Activated T-cell treated with anti-CD3 and anti-CD28 coated beads, Interleukin-2, amount 50 U/mL, for 1 hour (primary cell): ENCODE data around the gene CCDC136.

Experiments
- DNase-seq: peaks from one replicate; pipeline ENCODE4 v3.0.0-alpha.2; 2020

Gene CCDC136

GRCh38 chr7:128833148-128833945 lies 41.6 kb downstream of the CCDC136 start:
- no peak for DNase-seq

DNA sequence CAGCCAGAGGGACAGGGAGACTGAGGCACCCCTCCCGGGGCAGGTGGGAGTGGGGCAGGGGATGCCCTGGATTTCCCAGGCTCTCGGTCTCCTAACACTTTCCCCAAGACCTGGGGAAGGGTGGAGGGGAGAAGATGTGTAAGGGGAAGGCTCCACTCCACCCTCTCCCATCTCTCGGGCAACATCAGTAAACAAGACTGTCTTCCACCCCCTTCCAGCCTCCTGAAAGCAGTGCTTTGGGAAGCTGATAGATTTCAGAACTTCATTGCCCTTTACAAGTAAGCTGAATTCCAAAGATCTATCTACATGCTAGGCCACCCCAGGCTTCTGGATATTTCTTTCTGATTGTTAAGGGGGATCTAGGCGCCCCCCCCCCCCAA lies 42.2 kb downstream of the CCDC136 start:
- DNase-seq: no peak

DNA sequence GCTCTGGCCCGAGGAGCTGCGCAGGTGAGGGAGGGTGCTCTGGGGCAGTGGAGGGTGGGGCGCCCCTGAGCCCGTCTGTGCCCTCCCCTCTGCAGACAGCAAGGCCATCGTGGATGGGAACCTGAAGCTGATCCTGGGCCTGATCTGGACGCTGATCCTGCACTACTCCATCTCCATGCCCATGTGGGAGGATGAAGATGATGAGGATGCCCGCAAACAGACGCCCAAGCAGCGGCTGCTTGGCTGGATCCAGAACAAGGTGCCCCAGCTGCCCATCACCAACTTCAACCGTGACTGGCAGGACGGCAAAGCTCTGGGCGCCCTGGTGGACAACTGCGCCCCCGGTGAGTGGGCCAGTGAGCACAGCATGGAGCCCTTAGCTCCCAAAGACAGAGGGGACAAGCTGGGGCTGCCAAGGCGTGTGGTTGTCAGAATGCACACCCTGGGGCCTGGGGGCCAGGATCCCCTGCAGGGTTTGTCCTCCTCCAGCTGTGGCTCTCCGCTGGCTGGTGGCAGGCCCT lies 43.5 kb downstream of the CCDC136 start:
- DNase-seq: no peak

- no peak for DNase-seq
Observed at GRCh38 chr7:128835790-128836641, 44.2 kb downstream of the CCDC136 start.

DNA sequence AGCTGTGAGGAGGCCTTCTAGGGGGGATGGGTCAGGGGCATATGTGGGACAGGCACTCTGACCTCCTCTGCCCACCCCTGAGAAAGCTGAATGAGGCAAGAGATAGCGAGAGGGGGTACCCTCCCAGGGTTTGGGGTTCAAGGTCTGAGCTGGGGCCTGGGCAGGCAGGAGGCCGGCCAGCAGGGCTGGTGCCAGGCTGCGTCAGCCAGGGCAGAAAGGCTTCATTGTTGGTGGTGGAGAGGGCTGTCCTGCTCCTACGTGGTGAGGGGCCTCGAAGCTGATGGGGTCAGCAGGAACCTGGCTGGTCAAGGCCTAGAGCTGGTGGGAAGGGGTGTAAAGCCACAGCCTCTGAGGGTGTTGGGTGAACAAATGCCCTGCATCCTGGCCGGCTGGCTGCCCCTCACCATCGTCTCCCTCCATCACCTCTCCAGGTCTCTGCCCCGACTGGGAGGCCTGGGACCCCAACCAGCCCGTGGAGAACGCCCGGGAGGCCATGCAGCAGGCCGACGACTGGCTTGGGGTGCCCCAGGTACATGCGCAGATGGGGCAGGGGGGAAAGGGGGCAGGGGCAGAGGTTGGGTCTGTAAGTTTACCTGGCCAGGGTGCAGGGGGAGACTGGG lies 45.1 kb downstream of the CCDC136 start:
- DNase-seq: no peak

DNA sequence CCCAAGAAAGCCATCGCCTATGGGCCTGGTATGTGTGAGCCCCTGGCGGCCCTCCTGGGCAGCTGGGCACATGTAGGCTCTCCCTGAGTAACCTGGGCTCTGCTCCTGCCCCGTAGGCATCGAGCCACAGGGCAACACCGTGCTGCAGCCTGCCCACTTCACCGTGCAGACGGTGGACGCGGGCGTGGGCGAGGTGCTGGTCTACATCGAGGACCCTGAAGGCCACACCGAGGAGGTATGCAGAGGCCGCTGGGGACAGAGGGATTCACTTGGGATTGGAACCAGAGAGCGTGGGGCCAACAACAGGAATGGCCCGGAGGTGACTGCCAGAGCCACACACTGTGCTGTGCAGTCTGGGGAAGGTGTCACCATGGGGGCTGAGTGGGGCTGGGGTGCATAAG lies 45.8 kb downstream of the CCDC136 start:
- DNase-seq: no peak

GRCh38 chr7:128838109-128838779 lies 46.5 kb downstream of the CCDC136 start:
- DNase-seq: no peak

DNA sequence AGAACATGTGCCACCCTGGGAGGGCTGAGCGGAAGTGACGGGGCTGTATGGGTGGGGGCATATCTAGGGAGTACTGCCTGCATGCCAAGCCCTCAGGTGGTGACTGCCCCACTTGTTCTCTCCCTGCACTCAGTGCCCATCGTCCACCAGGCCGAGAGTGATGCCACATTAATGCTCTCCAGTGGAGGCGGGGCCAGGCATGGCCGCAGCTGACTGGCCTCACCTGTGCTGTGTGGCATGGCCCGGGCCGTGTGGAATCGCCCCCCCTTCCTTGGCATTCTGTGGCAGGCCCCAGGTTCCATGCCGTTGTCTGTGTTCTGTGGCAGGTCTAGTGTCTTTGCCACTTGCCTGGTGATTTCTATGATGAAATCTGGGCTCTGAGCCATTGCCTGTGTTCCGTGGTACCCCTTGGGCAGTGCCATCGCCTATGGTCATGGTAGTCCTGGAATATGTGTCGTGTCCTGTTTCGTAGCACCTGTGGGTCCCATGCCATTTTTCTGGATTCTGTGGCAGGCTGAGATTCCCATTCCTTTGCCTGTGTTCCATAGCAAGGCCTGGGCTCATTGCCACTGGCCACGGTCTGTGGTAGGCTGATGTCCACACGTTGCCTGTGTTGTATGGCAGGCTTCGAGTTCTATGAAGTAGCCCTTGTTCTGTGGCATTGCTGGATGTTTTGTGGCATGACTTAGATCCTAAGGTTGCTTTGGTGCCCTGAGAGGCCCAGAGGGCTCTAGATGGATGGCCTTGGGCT lies 47.4 kb downstream of the CCDC136 start:
- no peak for DNase-seq

- DNase-seq: no peak
Observed at GRCh38 chr7:128839751-128840177, 48.0 kb downstream of the CCDC136 start.

- no peak for DNase-seq
Observed at GRCh38 chr7:128840326-128841170, 48.8 kb downstream of the CCDC136 start.

DNA sequence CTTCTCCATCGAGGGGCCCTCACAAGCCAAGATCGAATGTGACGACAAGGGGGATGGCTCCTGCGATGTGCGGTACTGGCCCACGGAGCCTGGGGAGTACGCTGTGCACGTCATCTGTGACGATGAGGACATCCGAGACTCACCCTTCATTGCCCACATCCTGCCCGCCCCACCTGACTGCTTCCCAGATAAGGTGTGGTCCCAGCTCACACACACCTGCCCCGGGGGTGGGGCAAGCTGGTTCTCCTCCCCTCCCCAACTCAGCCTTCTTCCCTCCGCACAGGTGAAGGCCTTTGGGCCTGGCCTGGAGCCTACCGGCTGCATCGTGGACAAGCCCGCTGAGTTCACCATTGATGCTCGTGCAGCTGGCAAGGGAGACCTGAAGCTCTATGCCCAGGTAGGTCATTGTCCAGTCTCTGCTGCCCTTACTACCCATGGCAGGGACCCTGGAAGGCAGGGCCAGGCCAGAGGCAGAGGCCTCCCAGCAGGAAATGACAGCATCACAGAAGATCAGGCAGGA lies 49.5 kb downstream of the CCDC136 start:
- DNase-seq: no peak

- peak; percentile 64 for DNase-seq
Observed at GRCh38 chr7:128841921-128842673, 50.3 kb downstream of the CCDC136 start.

DNA sequence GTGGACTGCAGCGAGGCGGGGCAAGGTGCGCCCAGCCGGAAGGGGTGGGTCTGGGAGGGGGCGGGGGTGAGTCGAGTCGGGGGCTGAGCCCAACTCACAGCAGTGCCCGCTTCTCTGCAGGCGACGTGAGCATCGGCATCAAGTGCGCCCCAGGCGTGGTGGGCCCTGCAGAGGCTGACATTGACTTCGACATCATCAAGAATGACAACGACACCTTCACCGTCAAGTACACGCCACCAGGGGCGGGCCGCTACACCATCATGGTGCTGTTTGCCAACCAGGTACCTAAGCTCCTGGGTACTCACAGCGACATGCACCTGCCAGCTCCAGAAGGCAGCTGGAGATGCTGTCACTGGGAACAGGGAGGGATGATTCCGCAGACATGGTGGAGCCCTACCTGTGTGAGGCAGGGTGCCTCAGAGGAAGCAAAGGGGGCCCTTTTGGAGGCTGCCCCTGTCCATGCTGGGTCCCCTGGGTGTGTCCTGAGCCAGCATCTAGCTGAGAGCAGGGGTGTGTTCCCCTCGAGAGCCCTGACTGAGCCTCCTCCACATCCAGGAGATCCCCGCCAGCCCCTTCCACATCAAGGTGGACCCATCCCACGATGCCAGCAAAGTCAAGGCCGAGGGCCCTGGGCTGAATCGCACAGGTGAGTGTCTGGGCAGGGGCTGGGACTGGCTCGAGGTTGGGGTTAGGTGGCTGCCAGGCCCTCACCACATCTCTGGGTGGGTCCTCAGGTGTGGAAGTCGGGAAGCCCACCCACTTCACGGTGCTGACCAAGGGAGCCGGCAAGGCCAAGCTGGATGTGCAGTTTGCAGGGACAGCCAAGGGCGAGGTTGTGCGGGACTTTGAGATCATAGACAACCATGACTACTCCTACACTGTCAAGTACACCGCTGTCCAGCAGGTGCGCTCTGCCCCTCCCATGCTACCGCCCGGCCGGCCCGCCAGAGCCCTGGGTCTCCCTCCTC lies 51.2 kb downstream of the CCDC136 start:
- DNase-seq: no peak

- no peak for DNase-seq
Observed at GRCh38 chr7:128843938-128844621, 52.3 kb downstream of the CCDC136 start.

GRCh38 chr7:128844777-128845311 lies 53.1 kb downstream of the CCDC136 start:
- DNase-seq: no peak

- no peak for DNase-seq
Observed at GRCh38 chr7:128845475-128845874, 53.7 kb downstream of the CCDC136 start.

DNA sequence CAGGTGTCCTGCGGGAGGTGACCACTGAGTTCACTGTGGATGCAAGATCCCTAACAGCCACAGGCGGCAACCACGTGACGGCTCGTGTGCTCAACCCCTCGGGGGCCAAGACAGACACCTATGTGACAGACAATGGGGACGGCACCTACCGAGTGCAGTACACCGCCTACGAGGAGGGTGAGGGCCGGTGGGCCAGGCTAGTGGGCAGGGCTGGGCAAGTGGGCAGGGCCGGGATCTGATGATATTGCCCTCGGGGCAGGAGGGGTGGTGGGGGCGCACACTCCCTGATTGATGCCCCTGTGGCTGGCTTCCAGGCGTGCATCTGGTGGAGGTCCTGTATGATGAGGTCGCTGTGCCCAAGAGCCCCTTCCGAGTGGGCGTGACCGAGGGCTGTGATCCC lies 54.2 kb downstream of the CCDC136 start:
- DNase-seq: no peak
